ENCODE measurements around the gene AVEN. TPM values are rescaled to one million over a fixed set of nuclear protein-coding genes. Genes with fewer than 3 reads are reported as not detected.

Gene AVEN
- total RNA-seq, 6 experiments from 2014 or later: 24.9 to 33.6 (median 27.1) TPM

DNA sequence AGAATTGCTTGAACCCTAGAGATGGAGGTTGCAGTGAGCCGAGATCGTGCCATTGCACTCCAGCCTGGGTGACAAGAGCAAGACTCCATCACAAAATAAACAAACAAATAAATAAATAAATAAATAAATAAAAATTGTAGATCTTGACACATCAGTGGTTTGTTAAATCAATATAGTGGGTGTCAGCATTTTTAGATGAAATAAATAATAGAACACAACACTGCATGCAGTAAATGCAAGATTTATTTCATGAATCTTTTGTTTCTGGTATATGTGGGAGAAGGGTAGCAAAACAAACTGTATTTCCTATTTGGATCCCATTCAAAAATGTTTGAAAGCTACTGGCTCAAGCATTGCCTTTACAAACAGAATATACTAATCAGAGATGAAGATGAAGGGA, 106.3 kb downstream of the AVEN start:
- H3K36me3 Mint-ChIP-seq (ENCODE audit: low read depth): no peaks in the 10 kb centered on the region
- H3K27ac Mint-ChIP-seq: no peak overlapping the region
- no peaks in the 10 kb centered on the region for H3K9me3 Mint-ChIP-seq
- H3K4me3 Mint-ChIP-seq: no peak overlapping the region
- H3K27me3 Mint-ChIP-seq (ENCODE audit: insufficient read depth): no peaks in the 10 kb centered on the region; the same call in 1 of the 2 replicates
- H3K4me1 Mint-ChIP-seq (ENCODE audit: low read depth): peaks cover 11% of the 10 kb centered on the region; the same call in 1 of the 2 replicates
- TF ChIP-seq, protein P1, sequence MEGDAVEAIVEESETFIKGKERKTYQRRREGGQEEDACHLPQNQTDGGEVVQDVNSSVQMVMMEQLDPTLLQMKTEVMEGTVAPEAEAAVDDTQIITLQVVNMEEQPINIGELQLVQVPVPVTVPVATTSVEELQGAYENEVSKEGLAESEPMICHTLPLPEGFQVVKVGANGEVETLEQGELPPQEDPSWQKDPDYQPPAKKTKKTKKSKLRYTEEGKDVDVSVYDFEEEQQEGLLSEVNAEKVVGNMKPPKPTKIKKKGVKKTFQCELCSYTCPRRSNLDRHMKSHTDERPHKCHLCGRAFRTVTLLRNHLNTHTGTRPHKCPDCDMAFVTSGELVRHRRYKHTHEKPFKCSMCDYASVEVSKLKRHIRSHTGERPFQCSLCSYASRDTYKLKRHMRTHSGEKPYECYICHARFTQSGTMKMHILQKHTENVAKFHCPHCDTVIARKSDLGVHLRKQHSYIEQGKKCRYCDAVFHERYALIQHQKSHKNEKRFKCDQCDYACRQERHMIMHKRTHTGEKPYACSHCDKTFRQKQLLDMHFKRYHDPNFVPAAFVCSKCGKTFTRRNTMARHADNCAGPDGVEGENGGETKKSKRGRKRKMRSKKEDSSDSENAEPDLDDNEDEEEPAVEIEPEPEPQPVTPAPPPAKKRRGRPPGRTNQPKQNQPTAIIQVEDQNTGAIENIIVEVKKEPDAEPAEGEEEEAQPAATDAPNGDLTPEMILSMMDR (IDR thresholded peaks at IDR 0.05): no peak
- no peak for DNase-seq

DNA sequence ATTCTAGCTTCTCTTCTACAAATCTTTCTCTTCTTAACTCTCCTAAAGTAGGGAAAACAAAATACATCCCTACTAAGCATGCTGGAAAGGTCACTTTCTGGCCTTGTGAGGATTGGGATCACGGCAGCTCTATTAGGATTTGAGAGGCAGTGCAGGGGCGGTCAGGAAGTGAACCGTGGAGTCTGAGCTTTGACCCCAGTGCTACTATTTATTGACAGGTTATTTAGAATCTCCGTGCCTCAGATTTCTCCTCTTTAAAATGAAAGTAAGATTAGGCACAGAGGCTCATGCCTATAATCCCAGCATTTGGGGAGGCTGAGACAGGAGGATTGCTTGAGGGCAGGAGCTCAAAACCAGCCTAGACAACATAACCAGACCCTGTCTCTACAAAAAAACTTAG, 112.7 kb downstream of the AVEN start:
- no peaks in the 10 kb centered on the region; the same call in 1 of the 2 replicates for H3K27me3 Mint-ChIP-seq (ENCODE audit: insufficient read depth)
- H3K36me3 Mint-ChIP-seq (ENCODE audit: low read depth): no peaks in the 10 kb centered on the region
- TF ChIP-seq, protein P1 (IDR thresholded peaks at IDR 0.05): no peak
- no peak for DNase-seq
- no peaks in the 10 kb centered on the region for H3K9me3 Mint-ChIP-seq
- no peaks in the 10 kb centered on the region for H3K4me1 Mint-ChIP-seq (ENCODE audit: low read depth)
- H3K27ac Mint-ChIP-seq: no peak overlapping the region
- H3K4me3 Mint-ChIP-seq: no peak overlapping the region

DNA sequence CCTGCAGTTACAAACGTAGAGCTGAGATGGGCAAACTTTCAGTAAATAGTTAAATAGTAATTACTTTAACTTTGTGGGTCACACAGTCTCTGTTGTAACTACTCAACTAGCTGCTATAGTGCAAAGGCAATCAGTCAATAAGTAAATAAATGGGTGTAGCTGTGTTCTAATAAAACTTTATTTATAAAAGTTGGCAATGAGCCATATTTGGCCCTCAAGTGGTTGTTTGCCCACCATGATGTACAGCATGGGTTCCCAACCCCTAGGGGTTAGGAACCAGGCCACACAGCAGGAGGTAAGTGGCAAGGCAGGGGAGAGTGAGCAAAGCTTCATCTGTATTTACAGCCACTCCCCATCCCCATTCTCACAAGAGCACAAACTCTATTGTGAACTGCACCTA, 115.6 kb downstream of the AVEN start:
- no peak for DNase-seq
- Mint-ChIP-seq H3K36me3 (ENCODE audit: low read depth) (no peaks in the 10 kb centered on the region), H3K4me1 (ENCODE audit: low read depth) (no peaks in the 10 kb centered on the region), H3K9me3 (no peaks in the 10 kb centered on the region), H3K4me3 (no peak overlapping the region), H3K27ac (no peak overlapping the region), H3K27me3 (ENCODE audit: insufficient read depth) (no peaks in the 10 kb centered on the region; the same call in 1 of the 2 replicates)
- TF ChIP-seq, protein P1 (IDR thresholded peaks at IDR 0.05): no peak

DNA sequence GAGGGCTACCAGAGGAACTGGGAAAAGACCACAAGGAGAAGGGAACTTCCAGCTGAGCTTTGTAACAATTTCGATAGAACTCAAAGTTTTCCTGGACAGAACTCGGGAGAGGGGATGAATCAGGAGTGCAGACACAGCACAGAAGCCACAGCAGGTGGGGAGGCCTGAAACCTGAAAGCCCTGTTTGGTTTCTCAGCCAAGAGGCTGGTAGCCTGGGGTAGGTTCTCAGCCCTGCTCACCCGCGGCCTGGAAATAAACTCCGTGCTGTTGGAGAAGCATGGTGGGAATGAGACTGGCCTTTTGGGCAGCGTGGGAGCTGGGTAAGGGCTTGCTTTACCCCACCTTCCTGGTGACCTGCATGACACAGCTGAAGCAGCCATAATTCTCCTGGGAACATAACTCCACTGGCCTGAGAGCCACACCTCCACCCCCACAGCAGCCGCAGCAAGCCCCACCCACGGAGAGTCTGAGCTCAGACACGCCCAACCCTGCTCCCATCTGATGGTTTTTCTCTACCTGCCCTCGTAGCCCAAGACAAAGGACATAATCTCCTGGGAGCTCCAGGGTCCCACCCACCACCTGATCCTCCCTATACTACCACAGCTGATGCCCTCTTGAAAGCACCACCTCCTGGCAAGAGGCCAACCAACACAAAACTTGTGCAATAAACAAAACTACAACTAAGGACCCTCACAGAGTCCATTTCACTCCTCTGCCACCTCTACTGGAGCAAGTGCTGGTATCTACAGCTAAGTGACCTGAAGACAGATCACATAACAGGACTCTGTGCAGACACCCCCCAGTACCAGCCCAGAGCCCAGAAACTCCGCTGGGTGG, 123.2 kb downstream of the AVEN start:
- H3K27me3 Mint-ChIP-seq (ENCODE audit: insufficient read depth): no peaks in the 10 kb centered on the region; the same call in 1 of the 2 replicates
- no peaks in the 10 kb centered on the region for H3K36me3 Mint-ChIP-seq (ENCODE audit: low read depth)
- DNase-seq: no peak
- H3K27ac Mint-ChIP-seq: no peak overlapping the region
- peaks cover 12% of the 10 kb centered on the region for H3K4me1 Mint-ChIP-seq (ENCODE audit: low read depth)
- H3K9me3 Mint-ChIP-seq: no peaks in the 10 kb centered on the region
- TF ChIP-seq, protein P1 (IDR thresholded peaks at IDR 0.05): no peak
- no peak overlapping the region for H3K4me3 Mint-ChIP-seq

DNA sequence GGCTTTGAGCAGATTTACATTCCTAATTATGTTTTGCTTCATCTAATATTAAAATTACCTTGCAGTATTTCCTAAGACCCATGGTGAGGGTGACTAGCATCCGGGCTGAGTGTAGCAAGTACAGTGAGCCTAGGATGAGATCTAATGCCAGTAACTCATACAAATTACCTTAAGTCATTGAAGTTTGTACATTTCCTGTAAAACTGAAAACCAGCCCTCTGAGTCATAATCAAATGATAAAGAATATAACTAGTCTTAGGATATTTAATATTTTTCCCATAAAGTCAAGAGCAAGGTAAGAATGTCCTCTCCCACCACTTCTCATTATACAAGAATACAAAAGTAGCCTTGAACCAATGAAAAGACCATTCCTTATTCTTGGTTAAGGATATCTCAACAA, 125.5 kb downstream of the AVEN start:
- H3K36me3 Mint-ChIP-seq (ENCODE audit: low read depth): no peaks in the 10 kb centered on the region
- H3K4me1 Mint-ChIP-seq (ENCODE audit: low read depth): peaks cover 30% of the 10 kb centered on the region

More for the DNA sequence above, 125.5 kb downstream of the AVEN start:
- no peak overlapping the region for H3K27ac Mint-ChIP-seq
- TF ChIP-seq, protein P1 (IDR thresholded peaks at IDR 0.05): no peak
- no peaks in the 10 kb centered on the region for H3K27me3 Mint-ChIP-seq (ENCODE audit: insufficient read depth)
- no peaks in the 10 kb centered on the region for H3K9me3 Mint-ChIP-seq
- no peak for DNase-seq
- no peak overlapping the region for H3K4me3 Mint-ChIP-seq
